ENCODE measurements around the gene C10orf67.
"Not testable (repeated sequence)": the region's sequence is repeated elsewhere in the genome, so short reads cannot be mapped to it uniquely, and the experiment has no call there.

The C10orf67 gene

DNA sequence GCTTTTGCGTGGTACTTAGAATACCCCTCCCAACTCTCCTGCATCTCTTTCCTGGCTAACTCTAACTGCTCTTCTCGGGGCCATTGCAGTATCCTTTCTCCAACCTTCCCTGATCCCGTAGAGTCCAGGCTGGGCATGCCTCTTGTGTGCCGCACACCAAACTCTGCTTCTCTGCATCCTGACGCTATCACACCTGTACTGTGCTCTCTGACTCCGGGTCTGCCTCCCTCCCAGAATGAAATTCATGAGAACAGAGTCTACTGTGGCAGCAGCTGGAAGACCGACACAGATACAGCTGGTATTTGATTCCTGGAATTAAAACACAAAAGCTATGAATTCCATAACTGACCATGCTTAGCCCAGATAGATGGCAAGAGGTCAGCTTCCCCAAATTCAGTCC, 60.9 kb downstream of the C10orf67 start:
- Histone ChIP-seq H3K9me3 (ENCODE audit: insufficient read depth, low read depth, low read length) (no peaks in the 10 kb centered on the region), H3K27me3 (ENCODE audit: insufficient read depth, low read length) (no peaks in the 10 kb centered on the region), H3K4me3 (ENCODE audit: low read length) (no peak overlapping the region), H3K4me1 (ENCODE audit: insufficient read depth, low read length) (peaks cover 11% of the 10 kb centered on the region; the same call in 1 of the 2 replicates), H3K36me3 (ENCODE audit: insufficient read depth, low read depth, low read length) (no peaks in the 10 kb centered on the region), H3K27ac (ENCODE audit: low read length) (no peak overlapping the region), H3K9ac (ENCODE audit: low read depth, low read length) (no peak overlapping the region)

DNA sequence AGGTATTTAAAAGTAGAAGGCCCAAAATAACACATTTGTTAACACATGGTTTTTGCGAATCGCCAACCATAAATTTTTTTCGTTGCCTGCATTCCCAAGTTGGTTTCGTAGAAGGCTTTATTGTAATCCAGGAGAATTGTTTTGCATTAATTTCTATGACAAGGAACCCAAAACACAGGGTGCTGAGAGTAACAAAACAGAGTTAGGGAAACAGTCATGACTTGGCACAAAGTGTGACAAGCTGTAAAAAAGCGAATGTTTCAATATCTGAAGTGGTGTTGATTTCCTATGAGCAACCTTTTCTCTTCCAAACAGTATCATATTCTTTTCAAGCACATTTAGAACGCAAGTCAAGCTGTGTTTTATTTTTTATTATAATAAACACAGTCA, 63.6 kb downstream of the C10orf67 start:
- Histone ChIP-seq H3K9me3 (ENCODE audit: insufficient read depth, low read depth, low read length) (no peaks in the 10 kb centered on the region), H3K27ac (ENCODE audit: low read length) (peak overlapping the region; percentile 51), H3K9ac (ENCODE audit: low read depth, low read length) (peak overlapping the region; percentile 63; the same call in 1 of the 2 replicates), H3K27me3 (ENCODE audit: insufficient read depth, low read length) (no peaks in the 10 kb centered on the region), H3K4me3 (ENCODE audit: low read length) (peak overlapping the region; percentile 57; the same call in 1 of the 2 replicates), H3K36me3 (ENCODE audit: insufficient read depth, low read depth, low read length) (no peaks in the 10 kb centered on the region), H3K4me1 (ENCODE audit: insufficient read depth, low read length) (peaks cover 11% of the 10 kb centered on the region; the same call in 1 of the 2 replicates)

DNA sequence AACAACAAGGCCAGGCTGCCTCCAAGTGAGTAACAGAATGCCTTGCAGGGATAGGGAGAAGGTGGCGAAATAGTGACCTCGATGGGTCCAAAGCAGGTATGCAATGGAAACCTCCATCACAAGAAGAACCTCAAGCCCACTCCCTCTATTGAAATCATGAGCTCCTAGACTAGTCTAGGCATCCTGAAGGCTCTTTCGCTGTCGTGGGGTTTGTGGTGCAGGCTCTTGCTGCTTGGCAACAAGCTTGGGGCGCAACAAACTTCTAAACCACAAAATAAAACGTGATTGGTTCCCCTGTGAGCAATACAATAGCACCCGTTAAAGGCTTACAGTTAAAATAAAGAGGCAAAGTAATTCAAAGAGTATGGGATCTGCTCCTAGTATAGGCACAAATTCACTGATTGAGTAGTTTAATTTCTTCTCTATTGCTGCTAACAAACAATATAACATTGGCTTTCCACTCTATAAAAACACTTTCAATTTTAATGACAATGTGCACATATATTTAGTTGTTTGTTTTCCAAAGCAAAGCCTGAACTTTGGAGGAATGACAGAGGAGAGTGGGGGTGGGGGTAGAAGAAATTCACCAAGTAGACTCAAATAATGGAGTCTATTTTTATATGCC, 64.1 kb downstream of the C10orf67 start:
- H3K9ac ChIP-seq (ENCODE audit: low read depth, low read length): peak overlapping the region; percentile 63; the same call in 1 of the 2 replicates
- H3K4me3 ChIP-seq (ENCODE audit: low read length): peak overlapping the region; percentile 57
- no peaks in the 10 kb centered on the region for H3K27me3 ChIP-seq (ENCODE audit: insufficient read depth, low read length)
- H3K9me3 ChIP-seq (ENCODE audit: insufficient read depth, low read depth, low read length): no peaks in the 10 kb centered on the region
- H3K36me3 ChIP-seq (ENCODE audit: insufficient read depth, low read depth, low read length): no peaks in the 10 kb centered on the region
- H3K4me1 ChIP-seq (ENCODE audit: insufficient read depth, low read length): peaks cover 11% of the 10 kb centered on the region; the same call in 1 of the 2 replicates
- H3K27ac ChIP-seq (ENCODE audit: low read length): peak overlapping the region; percentile 51

DNA sequence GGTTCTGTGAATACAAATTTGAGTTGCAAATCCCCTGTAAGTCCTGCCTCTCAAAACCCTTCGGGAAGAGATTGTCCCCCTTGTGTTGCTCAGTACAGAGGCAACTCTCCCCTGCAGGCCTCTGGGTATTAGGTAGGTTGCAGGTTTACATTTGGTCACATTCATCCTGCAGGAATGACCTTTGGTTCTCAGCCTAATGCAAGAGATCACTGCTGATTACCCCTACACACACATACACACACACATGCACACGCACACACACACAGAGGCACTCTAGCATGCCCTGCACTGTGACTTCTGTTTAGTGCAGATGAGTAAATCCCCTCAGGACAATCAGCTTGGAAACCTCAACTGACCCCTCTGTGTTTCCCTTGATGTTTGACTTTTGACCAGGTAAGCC, 69.2 kb downstream of the C10orf67 start:
- Histone ChIP-seq H3K36me3 (ENCODE audit: insufficient read depth, low read depth, low read length) (no peaks in the 10 kb centered on the region), H3K4me3 (ENCODE audit: low read length) (no peak overlapping the region), H3K4me1 (ENCODE audit: insufficient read depth, low read length) (peaks cover 4% of the 10 kb centered on the region; the same call in 1 of the 2 replicates), H3K9me3 (ENCODE audit: insufficient read depth, low read depth, low read length) (peaks cover 20% of the 10 kb centered on the region), H3K27me3 (ENCODE audit: insufficient read depth, low read length) (no peaks in the 10 kb centered on the region), H3K27ac (ENCODE audit: low read length) (no peak overlapping the region), H3K9ac (ENCODE audit: low read depth, low read length) (no peak overlapping the region)

DNA sequence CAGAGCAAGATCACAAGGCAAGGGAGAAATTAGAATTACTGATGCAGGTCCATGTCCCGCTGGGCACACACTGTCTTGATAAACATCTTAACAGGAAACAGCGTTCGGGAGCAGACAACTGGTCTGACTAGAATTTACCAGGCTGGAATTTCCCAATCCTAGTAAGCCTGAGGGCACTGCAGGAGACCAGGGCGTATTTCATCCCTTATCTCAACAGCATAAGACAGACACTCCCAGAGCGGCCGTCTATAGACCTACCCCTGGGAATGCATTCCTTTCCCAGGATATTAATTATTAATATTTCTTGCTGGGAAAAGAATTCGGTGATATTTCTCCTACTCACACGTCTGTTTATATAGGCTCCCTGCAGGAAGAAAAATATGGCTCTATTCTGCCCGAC, 70.4 kb downstream of the C10orf67 start:
- H3K4me3 ChIP-seq (ENCODE audit: low read length): not testable (repeated sequence)
- H3K9me3 ChIP-seq (ENCODE audit: insufficient read depth, low read depth, low read length): peaks cover 20% of the 10 kb centered on the region

DNA sequence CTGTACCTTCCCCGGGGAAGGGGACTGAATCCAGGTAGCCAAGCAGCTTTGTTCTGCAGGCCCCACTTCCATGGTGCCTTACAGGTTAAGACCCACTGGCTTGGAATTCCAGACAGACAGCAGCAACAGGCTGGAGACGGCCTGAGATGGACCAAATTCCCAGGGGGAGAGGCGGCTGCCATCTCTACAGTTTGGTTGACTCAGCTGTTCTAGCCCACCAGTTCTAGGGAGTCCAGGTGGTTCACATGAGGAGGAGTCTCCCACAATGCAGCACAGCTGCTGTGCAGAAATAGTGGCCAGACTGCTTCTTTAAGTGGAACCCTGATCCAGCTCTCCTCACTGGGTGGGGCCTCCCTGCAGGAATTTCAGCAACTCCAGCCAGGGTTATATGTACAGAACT, 74.1 kb downstream of the C10orf67 start:
- H3K4me1 ChIP-seq (ENCODE audit: insufficient read depth, low read length): no peaks in the 10 kb centered on the region
- H3K27ac ChIP-seq (ENCODE audit: low read length): no peak overlapping the region
- no peak overlapping the region for H3K4me3 ChIP-seq (ENCODE audit: low read length)
- no peak overlapping the region for H3K9ac ChIP-seq (ENCODE audit: low read depth, low read length)
- no peaks in the 10 kb centered on the region for H3K36me3 ChIP-seq (ENCODE audit: insufficient read depth, low read depth, low read length)
- no peaks in the 10 kb centered on the region for H3K27me3 ChIP-seq (ENCODE audit: insufficient read depth, low read length)
- peaks cover 20% of the 10 kb centered on the region for H3K9me3 ChIP-seq (ENCODE audit: insufficient read depth, low read depth, low read length)

More for the DNA sequence above, 70.4 kb downstream of the C10orf67 start:
- not testable (repeated sequence) for H3K27me3 ChIP-seq (ENCODE audit: insufficient read depth, low read length); H3K9ac ChIP-seq (ENCODE audit: low read depth, low read length); H3K27ac ChIP-seq (ENCODE audit: low read length); H3K4me1 ChIP-seq (ENCODE audit: insufficient read depth, low read length); H3K36me3 ChIP-seq (ENCODE audit: insufficient read depth, low read depth, low read length)

DNA sequence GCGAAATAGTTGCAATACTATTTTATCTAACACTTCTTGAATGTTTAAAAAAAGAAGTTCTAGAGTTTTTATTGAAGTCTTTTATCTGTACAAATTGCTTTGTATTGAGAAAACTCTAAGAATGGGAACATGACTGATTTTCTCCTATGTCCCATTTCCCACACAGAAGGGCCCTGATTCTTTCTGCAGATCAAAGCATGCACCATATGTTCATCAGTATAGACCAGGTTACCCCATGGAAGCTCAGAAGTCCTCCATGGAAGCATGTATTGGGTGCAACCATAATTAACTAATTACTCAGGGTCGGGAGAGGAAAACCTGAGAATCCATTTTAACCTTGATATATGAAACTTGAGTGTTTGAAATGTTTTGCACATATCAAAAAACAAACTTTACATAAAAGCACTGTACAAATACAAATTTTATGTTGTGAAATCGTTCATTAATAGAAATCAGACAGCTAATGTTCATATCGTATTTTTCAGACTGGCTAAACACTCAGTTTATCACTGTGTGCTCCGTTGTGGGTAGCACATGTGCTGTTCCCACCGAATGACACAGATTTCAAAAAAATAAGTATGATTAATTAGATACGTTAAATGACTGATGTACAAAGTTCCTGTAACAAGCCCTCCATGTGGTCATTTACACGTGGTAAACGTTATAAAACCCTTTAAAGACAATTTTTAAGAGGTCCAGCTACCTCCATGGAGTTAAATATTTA, 81.0 kb downstream of the C10orf67 start:
- no peaks in the 10 kb centered on the region for H3K9me3 ChIP-seq (ENCODE audit: insufficient read depth, low read depth, low read length)
- no peak overlapping the region for H3K27ac ChIP-seq (ENCODE audit: low read length)

DNA sequence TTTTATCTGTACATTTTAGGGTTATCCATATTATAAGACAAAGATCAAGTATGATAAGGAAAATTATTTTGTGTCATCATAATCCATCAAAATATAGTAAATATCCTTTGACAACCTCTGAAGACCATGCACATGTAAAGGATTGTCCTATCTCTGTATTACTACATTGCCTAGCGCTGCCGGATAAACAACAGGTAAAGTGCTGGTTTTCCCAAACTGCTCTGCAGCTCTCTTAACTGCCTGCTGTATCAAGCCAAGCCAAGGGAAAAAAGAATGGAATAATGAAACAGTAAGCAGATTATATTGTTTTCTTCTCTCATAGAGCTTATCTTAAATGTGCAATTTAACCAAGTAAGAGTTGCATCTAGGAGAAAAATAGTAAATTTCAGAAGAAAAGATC, 81.7 kb downstream of the C10orf67 start:
- Histone ChIP-seq H3K9me3 (ENCODE audit: insufficient read depth, low read depth, low read length) (no peaks in the 10 kb centered on the region), H3K4me3 (ENCODE audit: low read length) (no peak overlapping the region), H3K4me1 (ENCODE audit: insufficient read depth, low read length) (no peaks in the 10 kb centered on the region), H3K9ac (ENCODE audit: low read depth, low read length) (no peak overlapping the region), H3K36me3 (ENCODE audit: insufficient read depth, low read depth, low read length) (no peaks in the 10 kb centered on the region), H3K27me3 (ENCODE audit: insufficient read depth, low read length) (no peaks in the 10 kb centered on the region), H3K27ac (ENCODE audit: low read length) (no peak overlapping the region)

More for the DNA sequence above, 81.0 kb downstream of the C10orf67 start:
- Histone ChIP-seq H3K4me3 (ENCODE audit: low read length) (no peak overlapping the region), H3K4me1 (ENCODE audit: insufficient read depth, low read length) (no peaks in the 10 kb centered on the region), H3K36me3 (ENCODE audit: insufficient read depth, low read depth, low read length) (no peaks in the 10 kb centered on the region), H3K27me3 (ENCODE audit: insufficient read depth, low read length) (no peaks in the 10 kb centered on the region), H3K9ac (ENCODE audit: low read depth, low read length) (no peak overlapping the region)

DNA sequence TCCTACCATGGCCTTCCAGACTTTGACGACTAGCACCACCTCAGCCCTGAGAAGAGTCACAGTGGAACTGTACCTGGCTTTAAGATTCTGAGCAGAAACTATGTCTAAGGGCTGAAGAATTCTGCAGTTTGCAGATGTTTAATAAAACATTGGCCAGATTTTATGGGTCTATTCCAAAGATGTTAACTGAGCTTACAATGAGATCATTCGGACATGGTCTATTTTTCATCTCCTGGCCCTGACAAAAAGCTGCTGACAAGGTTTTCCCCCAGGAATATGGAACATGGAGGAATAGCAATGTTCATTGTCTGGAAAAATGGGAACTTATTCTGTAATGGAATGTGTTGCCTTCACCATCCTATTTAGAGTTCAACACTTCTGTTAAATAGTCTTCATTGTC, 86.1 kb downstream of the C10orf67 start:
- no peaks in the 10 kb centered on the region for H3K36me3 ChIP-seq (ENCODE audit: insufficient read depth, low read depth, low read length)
- no peaks in the 10 kb centered on the region for H3K4me1 ChIP-seq (ENCODE audit: insufficient read depth, low read length)
- H3K9me3 ChIP-seq (ENCODE audit: insufficient read depth, low read depth, low read length): no peaks in the 10 kb centered on the region
- no peak overlapping the region for H3K4me3 ChIP-seq (ENCODE audit: low read length)
- H3K9ac ChIP-seq (ENCODE audit: low read depth, low read length): no peak overlapping the region
- no peaks in the 10 kb centered on the region for H3K27me3 ChIP-seq (ENCODE audit: insufficient read depth, low read length)
- H3K27ac ChIP-seq (ENCODE audit: low read length): no peak overlapping the region

DNA sequence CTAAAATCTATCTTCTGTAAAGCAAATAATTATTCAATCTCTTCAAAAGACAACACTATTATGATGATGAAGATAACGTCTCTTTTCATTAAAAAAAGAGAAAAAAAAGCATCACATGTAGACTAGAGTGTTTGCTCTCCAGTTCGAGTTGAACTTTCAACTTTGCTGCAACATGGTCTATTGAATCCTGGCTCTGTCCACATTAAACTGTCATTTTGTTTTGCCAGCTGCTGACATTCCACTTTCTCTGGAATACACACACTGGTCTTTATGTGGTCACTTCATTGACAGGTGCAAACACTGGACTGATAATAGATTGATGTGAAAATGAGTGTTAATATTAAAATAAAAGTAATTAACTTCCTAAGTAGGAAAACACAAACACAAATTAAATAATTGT, 90.8 kb downstream of the C10orf67 start:
- no peaks in the 10 kb centered on the region for H3K4me1 ChIP-seq (ENCODE audit: insufficient read depth, low read length)
- H3K36me3 ChIP-seq (ENCODE audit: insufficient read depth, low read depth, low read length): no peaks in the 10 kb centered on the region
- no peaks in the 10 kb centered on the region; the same call in 1 of the 2 replicates for H3K27me3 ChIP-seq (ENCODE audit: insufficient read depth, low read length)
- H3K9me3 ChIP-seq (ENCODE audit: insufficient read depth, low read depth, low read length): no peaks in the 10 kb centered on the region
- no peak overlapping the region for H3K27ac ChIP-seq (ENCODE audit: low read length)
- H3K4me3 ChIP-seq (ENCODE audit: low read length): no peak overlapping the region
- H3K9ac ChIP-seq (ENCODE audit: low read depth, low read length): no peak overlapping the region

DNA sequence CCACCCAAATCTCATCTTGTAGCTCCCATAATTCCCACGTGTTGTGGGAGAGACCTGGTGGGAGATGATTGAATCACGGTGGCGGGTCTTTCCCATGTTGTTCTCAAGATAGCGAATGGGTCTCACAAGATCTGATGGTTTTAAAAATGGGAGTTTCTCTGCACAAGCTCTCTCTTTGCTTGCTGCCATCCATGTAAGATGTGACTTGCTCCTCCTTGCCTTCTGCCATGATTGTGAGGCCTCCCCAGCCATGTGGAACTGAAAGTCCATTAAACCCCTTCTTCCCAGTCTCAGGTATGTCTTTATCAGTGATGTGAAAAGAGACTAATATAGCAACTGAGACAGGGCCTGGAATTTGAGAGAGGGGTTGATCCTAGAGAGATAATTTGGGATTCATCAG, 91.7 kb downstream of the C10orf67 start:
- not testable (repeated sequence) for H3K27ac ChIP-seq (ENCODE audit: low read length); H3K36me3 ChIP-seq (ENCODE audit: insufficient read depth, low read depth, low read length); H3K9ac ChIP-seq (ENCODE audit: low read depth, low read length); H3K9me3 ChIP-seq (ENCODE audit: insufficient read depth, low read depth, low read length); H3K4me3 ChIP-seq (ENCODE audit: low read length); H3K27me3 ChIP-seq (ENCODE audit: insufficient read depth, low read length); H3K4me1 ChIP-seq (ENCODE audit: insufficient read depth, low read length)

DNA sequence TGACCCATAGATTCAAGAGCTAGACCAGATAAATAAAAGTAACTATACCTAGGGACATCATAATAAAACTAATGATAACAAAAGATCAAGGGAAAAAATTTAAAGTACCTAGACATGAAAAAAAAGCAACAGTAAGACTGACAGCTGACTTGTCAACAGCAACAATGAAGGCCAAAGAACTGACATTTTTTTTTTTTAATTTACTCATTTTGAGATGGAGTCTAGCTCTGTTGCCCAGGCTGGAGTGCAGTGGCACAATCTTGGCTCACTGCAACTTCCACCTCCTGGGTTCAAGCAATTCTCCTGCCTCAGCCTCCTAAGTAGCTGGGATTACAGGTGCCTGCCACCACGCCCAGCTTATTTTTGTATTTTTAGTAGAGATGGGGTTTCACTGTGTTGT, 102.8 kb downstream of the C10orf67 start:
- not testable (repeated sequence) for H3K27me3 ChIP-seq (ENCODE audit: insufficient read depth, low read length); H3K9ac ChIP-seq (ENCODE audit: low read depth, low read length)

More for the DNA sequence above, 102.8 kb downstream of the C10orf67 start:
- H3K4me1 ChIP-seq (ENCODE audit: insufficient read depth, low read length); H3K4me3 ChIP-seq (ENCODE audit: low read length); H3K9me3 ChIP-seq (ENCODE audit: insufficient read depth, low read depth, low read length); H3K36me3 ChIP-seq (ENCODE audit: insufficient read depth, low read depth, low read length); H3K27ac ChIP-seq (ENCODE audit: low read length): not testable (repeated sequence)

All from iPS-20b (cell line).